Choroid plexus epithelial cell (primary cell): ENCODE data around the gene FITM1.

Experiments used
- DNase-seq: peaks from one replicate; pipeline ENCODE4 v3.0.0-alpha.2; 2010; ENCODE audit warnings: low read depth
- H3K4me3 ChIP-seq: 2 replicates; pipeline ENCODE4 v1.5.1; 2011; ENCODE audit warnings: low read depth, mild to moderate bottlenecking, control low read depth, low read length, moderate library complexity
- CTCF ChIP-seq: conservative IDR thresholded peaks from 2 replicates; pipeline ENCODE4 v1.5.1; 2011; ENCODE audit warnings: low read depth, mild to moderate bottlenecking, control low read depth, inconsistent platforms, low read length, moderate library complexity

The FITM1 gene

GRCh38 chr14:24130717-24131548 is 474 bp downstream of the FITM1 start:
- no peak for DNase-seq
- TF ChIP-seq CTCF = no peak
- no peak overlapping the region for H3K4me3 ChIP-seq

- TF ChIP-seq CTCF = no peak
- no peak overlapping the region for H3K4me3 ChIP-seq
- DNase-seq = no peak
Observed at GRCh38 chr14:24131549-24131966, 1.1 kb downstream of the FITM1 start.

GRCh38 chr14:24132061-24132685 is 1.7 kb downstream of the FITM1 start:
- H3K4me3 ChIP-seq = no peak overlapping the region
- DNase-seq = no peak
- TF ChIP-seq CTCF = no peak

- DNase-seq = no peak
- H3K4me3 ChIP-seq = no peak overlapping the region
- no peak for TF ChIP-seq CTCF
Observed at GRCh38 chr14:24132976-24133375, 2.5 kb downstream of the FITM1 start.

- TF ChIP-seq CTCF = no peak
- DNase-seq = no peak
- no peak overlapping the region for H3K4me3 ChIP-seq
Observed at GRCh38 chr14:24133735-24134134, 3.3 kb downstream of the FITM1 start.

- H3K4me3 ChIP-seq = peak overlapping the region; percentile 96
- DNase-seq = no peak
- no peak for TF ChIP-seq CTCF
Observed at GRCh38 chr14:24135584-24135833, 5.0 kb downstream of the FITM1 start.
